ENCODE data around the gene ROGDI. TPM values are rescaled to one million over a fixed set of nuclear protein-coding genes. Genes with fewer than 3 reads are reported as not detected.

Gene ROGDI
- total and polyA plus RNA-seq, 2 donors (not counting 1 experiment from before 2014, with no cell fraction given) = 9.2 to 31.9 TPM

Small RNA genes within 50 kb of the gene (small RNA-seq; reads per million reads assigned to genes)
- gene RF00017 (ENCODE audit: insufficient read length, low read depth, low replicate concordance) = not detected

Other genes with a start within 250 kb of the ROGDI start
- gene C16orf96, start 246.3 kb downstream of the ROGDI start, total RNA-seq = 0.66 and 0.79 TPM in 2 replicates
- 0.31 and 0.40 TPM in 2 replicates for gene C16orf96, start 246.3 kb downstream of the ROGDI start, polyA plus RNA-seq
- gene UBALD1, start 187.7 kb downstream of the ROGDI start, total RNA-seq = 31.7 and 36.6 TPM in 2 replicates
- gene UBALD1, start 187.7 kb downstream of the ROGDI start, polyA plus RNA-seq = 25.6 and 35.4 TPM in 2 replicates
- 89.2 and 89.8 TPM in 2 replicates for gene MGRN1, start 177.8 kb downstream of the ROGDI start, total RNA-seq
- gene MGRN1, start 177.8 kb downstream of the ROGDI start, polyA plus RNA-seq = 16.5 and 22.7 TPM in 2 replicates
- gene NUDT16L1, start 109.1 kb downstream of the ROGDI start, total RNA-seq = 38.5 and 43.2 TPM in 2 replicates
- 47.1 and 59.2 TPM in 2 replicates for gene NUDT16L1, start 109.1 kb downstream of the ROGDI start, polyA plus RNA-seq
- 31.9 and 36.2 TPM in 2 replicates for gene ANKS3, start 68.4 kb downstream of the ROGDI start, total RNA-seq
- 26.5 and 38.4 TPM in 2 replicates for gene ANKS3, start 68.4 kb downstream of the ROGDI start, polyA plus RNA-seq
- gene DNAAF8, start 68.1 kb downstream of the ROGDI start, total RNA-seq = 0.19 and 0.44 TPM in 2 replicates
- 0.09 TPM in 1 of 2 replicates, not detected in the other for gene DNAAF8, start 68.1 kb downstream of the ROGDI start, polyA plus RNA-seq
- 26.5 and 35.7 TPM in 2 replicates for gene ZNF500, start 35.5 kb downstream of the ROGDI start, total RNA-seq
- gene ZNF500, start 35.5 kb downstream of the ROGDI start, polyA plus RNA-seq = 11.0 and 12.0 TPM in 2 replicates
- not detected in 2 replicates for gene SEPTIN12, start 14.3 kb downstream of the ROGDI start, total RNA-seq
- gene SEPTIN12, start 14.3 kb downstream of the ROGDI start, polyA plus RNA-seq = 0.07 TPM in 1 of 2 replicates, not detected in the other
- gene SMIM22, start 7.3 kb downstream of the ROGDI start, total RNA-seq = not detected in 2 replicates
- gene SMIM22, start 7.3 kb downstream of the ROGDI start, polyA plus RNA-seq = not detected in 2 replicates
- gene GLYR1, start 44.7 kb upstream of the ROGDI start, total RNA-seq = 137 and 147 TPM in 2 replicates
- 34.0 and 40.6 TPM in 2 replicates for gene GLYR1, start 44.7 kb upstream of the ROGDI start, polyA plus RNA-seq
- 38.1 and 41.9 TPM in 2 replicates for gene UBN1, start 44.8 kb upstream of the ROGDI start, total RNA-seq
- gene UBN1, start 44.8 kb upstream of the ROGDI start, polyA plus RNA-seq = 16.6 and 23.7 TPM in 2 replicates
- not detected in 2 replicates for gene PPL, start 134.5 kb upstream of the ROGDI start, total RNA-seq
- 0.07 TPM in 1 of 2 replicates, not detected in the other for gene PPL, start 134.5 kb upstream of the ROGDI start, polyA plus RNA-seq
- gene SEC14L5, start 155.7 kb upstream of the ROGDI start, total RNA-seq = not detected in 2 replicates
- not detected in 2 replicates for gene SEC14L5, start 155.7 kb upstream of the ROGDI start, polyA plus RNA-seq
- 38.4 and 43.3 TPM in 2 replicates for gene NAGPA, start 231.3 kb upstream of the ROGDI start, total RNA-seq
- 33.4 and 38.6 TPM in 2 replicates for gene NAGPA, start 231.3 kb upstream of the ROGDI start, polyA plus RNA-seq